IMR-90 (cell line): ENCODE measurements around the gene DGKD.

Source experiments
- CTCF ChIP-seq: conservative IDR thresholded peaks from 2 replicates; pipeline ENCODE4 v1.5.1; 2012; ENCODE audit warnings: mild to moderate bottlenecking, low read depth, low read length, improper control_type of control experiment
- ELK1 ChIP-seq: fragments of 150-350 bp; IDR thresholded peaks from 2 replicates; pipeline ENCODE4 v1.6.1; 2016; ENCODE audit warnings: low read depth, mild to moderate bottlenecking, low read length, moderate library complexity, borderline replicate concordance
- MAZ ChIP-seq: IDR thresholded peaks from 2 replicates; pipeline ENCODE4 v1.6.1; 2012; ENCODE audit warnings: low read depth, mild to moderate bottlenecking, low read length, improper control_type of control experiment, moderate library complexity, borderline replicate concordance
- MXI1 ChIP-seq: IDR thresholded peaks from 2 replicates; pipeline ENCODE4 v1.6.1; 2012; ENCODE audit warnings: low read depth, mild to moderate bottlenecking, low read length, moderate library complexity, borderline replicate concordance
- RAD21 ChIP-seq: IDR thresholded peaks from 2 replicates; pipeline ENCODE4 v1.6.1; 2012; ENCODE audit warnings: low read length, improper control_type of control experiment

- TF ChIP-seq CTCF (no peak), ELK1 (no peak), RAD21 (no peak), MXI1 (no peak), MAZ (no peak)
Observed at GRCh38 chr2:233400341-233400740, 46.0 kb downstream of the DGKD start.
